GM12878 (cell line): ENCODE data around the gene FPGS. TPM values are rescaled to one million over a fixed set of nuclear protein-coding genes. Genes with fewer than 3 reads are reported as not detected.
A peak's percentile ranks its signal among the peaks of the same experiment; 100 is the strongest.

ENCODE experiments used
- ATAC-seq: fragments of 200-7000 bp; cut with Tn5 transposase; 3 replicates; pipeline ENCODE4 v1.9.1; 2020; ENCODE audit warnings: mild to moderate bottlenecking, moderate library complexity
- BruUV-seq: library from RNA; stranded (reverse); fragments of 400-500 nt; replicated peaks from 2 replicates; lab custom pipeline; 2021; lab: Mats Ljungman, UMichigan
- CTCF ChIA-PET: fragments of 300-600 bp; sonication (Branson Sonifier 250); formaldehyde crosslinking; extraction: SDS; loops from one replicate; lab custom pipeline; 2021; ENCODE audit warnings: inconsistent platforms; lab: Yijun Ruan, JAX
- POLR2A ChIA-PET: fragments of 350-600 bp; formaldehyde crosslinking; extraction: SDS; loops from one replicate; lab custom pipeline; 2021; ENCODE audit warnings: inconsistent platforms; lab: Charles Lee
- RAD21 ChIA-PET: fragments of 300-600 bp; sonication (Branson Sonifier 250); formaldehyde crosslinking; loops from one replicate; lab custom pipeline; 2023; ENCODE audit warnings: antibody characterized with exemption; ENCODE audit not compliant: unreplicated experiment; lab: Charles Lee
- SMC1A ChIA-PET: fragments of 300-600 bp; sonication (Branson Sonifier 250); formaldehyde crosslinking; loops from one replicate; lab custom pipeline; 2023; ENCODE audit not compliant: unreplicated experiment, uncharacterized antibody; lab: Charles Lee
- DNase-seq: peaks from one replicate; pipeline ENCODE4 v3.0.0-alpha.2; 2011; ENCODE audit warnings: low read depth, low spot score
- FAIRE-seq: peaks from 3 replicates; lab custom pipeline; 2011; peaks lifted over from hg19 to GRCh38; lab: Jason Lieb, UNC
- H2AFZ ChIP-seq: 2 replicates; pipeline ENCODE4 v1.6.0; 2011; ENCODE audit warnings: low read depth, low read length, control low read depth; ENCODE audit not compliant: control insufficient read depth
- H3K27ac ChIP-seq: 2 replicates; pipeline ENCODE4 v1.5.1; 2011; ENCODE audit warnings: control low read depth; ENCODE audit not compliant: control insufficient read depth, insufficient read depth
- H3K27me3 ChIP-seq, 2 experiments: replicated peaks in 1 of 2; 2 replicates each; pipeline versions ENCODE4 v1.6.0 to v1.6.1; 2011; ENCODE audit warnings: low read length in 1 of 2; ENCODE audit not compliant: control insufficient read depth in 2 of 2, insufficient read depth in 2 of 2
- H3K36me3 ChIP-seq, 2 experiments: 2 replicates each; pipeline ENCODE4 v1.5.1; 2011; ENCODE audit warnings: low read length in 1 of 2; ENCODE audit not compliant: control insufficient read depth in 2 of 2, insufficient read depth in 2 of 2
- H3K4me1 ChIP-seq: 2 replicates; pipeline ENCODE4 v1.6.1; 2011; ENCODE audit warnings: mild to moderate bottlenecking, low read length, moderate library complexity, mixed read lengths; ENCODE audit not compliant: control insufficient read depth, insufficient read depth
- H3K4me2 ChIP-seq: 2 replicates; pipeline ENCODE4 v1.6.0; 2011; ENCODE audit warnings: control low read depth; ENCODE audit not compliant: control insufficient read depth, insufficient read depth
- H3K4me3 ChIP-seq: fragments of 200-600 bp; sonication (generic); 2 replicates; pipeline ENCODE4 v1.5.1; 2016
- H3K79me2 ChIP-seq: 2 replicates; pipeline ENCODE4 v1.6.0; 2011; ENCODE audit warnings: low read length; ENCODE audit not compliant: control insufficient read depth, insufficient read depth
- H3K9ac ChIP-seq: 2 replicates; pipeline ENCODE4 v1.8.0; 2011; ENCODE audit warnings: low read length, control low read depth, mixed read lengths; ENCODE audit not compliant: control insufficient read depth, insufficient read depth
- H3K9me3 ChIP-seq: replicated peaks from 3 replicates; pipeline ENCODE4 v1.5.1; 2011; ENCODE audit warnings: mild to moderate bottlenecking, low read length; ENCODE audit not compliant: control insufficient read depth, insufficient read depth
- H4K20me1 ChIP-seq: 2 replicates; pipeline ENCODE4 v1.6.0; 2011; ENCODE audit not compliant: control insufficient read depth, insufficient read depth
- EP300 ChIP-seq, 2 experiments: fragments of 150-350 bp in 1 of 2; IDR thresholded peaks; 2 replicates each; pipeline ENCODE4 v1.6.1; 2011 to 2012; ENCODE audit warnings: low read depth in 2 of 2, low read length in 2 of 2, borderline replicate concordance in 1 of 2, improper control_type of control experiment in 1 of 2, inconsistent platforms in 1 of 2; ENCODE audit not compliant: control insufficient read depth in 1 of 2
- FOS ChIP-seq: IDR thresholded peaks from 3 replicates; pipeline ENCODE4 v1.6.1; 2011; ENCODE audit warnings: borderline replicate concordance; ENCODE audit not compliant: insufficient read length; ENCODE audit errors: extremely low read depth
- MEF2B ChIP-seq: fragments of 450-650 bp; IDR thresholded peaks from 2 replicates; pipeline ENCODE4 v1.6.1; 2018; ENCODE audit warnings: mild to moderate bottlenecking, moderate library complexity; ENCODE audit not compliant: partially characterized antibody, poor library complexity, severe bottlenecking
- RAD51 ChIP-seq: fragments of 450-650 bp; IDR thresholded peaks from 2 replicates; pipeline ENCODE4 v1.6.1; 2016; ENCODE audit warnings: moderate library complexity, mild to moderate bottlenecking, inconsistent platforms
- SPI1 ChIP-seq: IDR thresholded peaks from 2 replicates; pipeline ENCODE4 v1.6.1; 2011; ENCODE audit warnings: low read depth, mild to moderate bottlenecking, low read length, moderate library complexity, borderline replicate concordance; ENCODE audit not compliant: insufficient read depth
- WGBS: methylation state at CpG from one replicate; pipeline ENCODE4 v1.1.6; 2016; ENCODE audit warnings: low lambda C conversion rate; ENCODE audit not compliant: insufficient replicate concordance, insufficient coverage; ENCODE audit errors: missing lambda C conversion rate; 5-methylcytosine and 5-hydroxymethylcytosine counted together
- in situ Hi-C: fragments of 300-500 bp; cut with MboI; formaldehyde crosslinking; loops from 9 replicates; pipeline ENCODE4 v1.14.3; 2018; ENCODE audit warnings: mixed read lengths
- intact Hi-C: fragments of 100-400 bp; cut with micrococcal nuclease; formaldehyde crosslinking; loops from one replicate; pipeline ENCODE4 v1.14.2; 2022; ENCODE audit not compliant: unreplicated experiment
- polyA plus RNA-seq, 11 experiments: library from polyadenylated mRNA; depleted of rRNA in 4 of 11; unstranded in 6 of 11; stranded (reverse) in 5 of 11; fragments of >200 nt; fragmentation: Nextera tagmentation in 4 of 11; fragmentation: Illumina TruSeq in 1 of 11; extraction: Ambion mirVana in 4 of 11; extraction: Trizol in 1 of 11; gene quantifications; 1 replicate in 1 of 11; 2 replicates in 10 of 11; pipeline versions ENCODE4 v1.2.1 to v1.2.3, GENCODE V29; 2011 to 2016; ENCODE audit warnings: inconsistent platforms in 2 of 11, missing spikeins in 2 of 11, low read depth in 1 of 11
- total RNA-seq, 4 experiments: library from RNA; depleted of rRNA in 3 of 4; stranded (reverse); fragments of >200 nt in 3 of 4; fragmentation: Illumina TruSeq in 1 of 4; extraction: Trizol in 1 of 4; gene quantifications; 2 replicates each; pipeline versions ENCODE4 v1.2.1 to v1.2.3, GENCODE V29; 2013 to 2021
- TF ChIP-seq, protein P1 (sequence below): IDR thresholded peaks from 2 replicates; pipeline ENCODE4 v1.6.1; 2012; ENCODE audit warnings: low read depth, low read length, improper control_type of control experiment
- TF ChIP-seq, protein P2 (sequence below): IDR thresholded peaks from 2 replicates; pipeline ENCODE4 v1.6.1; 2011; ENCODE audit warnings: mild to moderate bottlenecking, low read depth, low read length, moderate library complexity; ENCODE audit not compliant: insufficient replicate concordance
- TF ChIP-seq, protein P3 (sequence below): fragments of 450-650 bp; IDR thresholded peaks from 2 replicates; pipeline ENCODE4 v1.6.1; 2016; ENCODE audit warnings: mild to moderate bottlenecking, moderate library complexity, borderline replicate concordance
- TF ChIP-seq, protein P4 (sequence below): fragments of 450-650 bp; IDR thresholded peaks from 2 replicates; pipeline ENCODE4 v1.6.1; 2017; ENCODE audit warnings: mild to moderate bottlenecking, moderate library complexity

The FPGS gene
- total and polyA plus RNA-seq, 10 of the 15 experiments (the other 5 are each of a cell fraction or from before 2014, with no cell fraction given), result 1.2 to 127 (median 80.4) TPM

DNA sequence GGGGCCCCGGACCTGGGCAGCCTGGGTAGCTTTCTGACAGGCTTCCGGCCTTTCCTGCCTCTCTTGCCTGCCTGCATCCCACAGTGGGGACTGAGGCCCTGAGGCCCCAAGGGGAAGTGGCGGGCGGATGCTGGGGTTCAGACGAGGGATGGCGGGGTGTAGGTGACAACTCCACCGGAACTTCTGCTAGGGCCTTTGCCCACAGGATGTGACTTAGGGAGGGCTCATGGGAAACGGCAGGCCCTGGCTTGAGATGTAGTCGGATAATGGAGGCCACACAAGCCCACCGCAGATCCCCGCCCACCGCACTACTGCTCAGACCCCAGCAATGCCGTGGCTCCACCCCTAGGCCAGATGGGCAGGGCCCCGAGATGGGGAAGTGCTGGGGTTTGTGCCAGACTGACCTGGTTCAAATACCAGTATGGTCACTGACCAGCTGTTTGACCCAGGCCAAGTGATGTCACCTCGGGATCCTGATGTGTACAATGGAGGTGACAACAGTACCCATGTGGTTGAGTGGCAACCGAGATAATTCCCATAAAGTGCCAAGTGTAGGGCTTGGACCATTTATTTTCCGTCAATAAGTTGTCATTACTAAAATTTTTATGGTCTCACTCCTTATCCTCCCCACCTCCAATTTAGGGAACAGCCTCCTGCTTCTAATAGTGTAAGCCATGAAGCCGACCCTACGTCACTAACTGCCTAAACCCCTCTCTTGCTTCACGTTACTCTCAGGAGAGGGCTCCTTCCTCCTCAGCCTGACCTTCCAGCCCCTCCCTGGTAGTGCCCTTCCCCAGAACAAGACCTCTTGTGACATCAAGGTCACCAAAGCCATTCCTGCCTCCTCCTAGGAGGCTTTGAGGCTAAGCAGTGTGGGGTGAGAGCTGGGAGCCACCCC is 19.3 kb upstream of the FPGS start:
- Histone ChIP-seq H2AFZ (peak overlapping the region; percentile 80), H3K4me2 (peak overlapping the region; percentile 93), H3K36me3 (peaks cover 10% of the 10 kb centered on the region in 2 experiments; a peak in 3 of 4 replicates), H3K27ac (peak overlapping the region; percentile 82), H3K9ac (peak overlapping the region; percentile 65), H3K9me3 (no peaks in the 10 kb centered on the region), H3K27me3 (no peaks in the 10 kb centered on the region), H3K4me1 (peaks cover 58% of the 10 kb centered on the region), H4K20me1 (peaks cover 8% of the 10 kb centered on the region; the same call in 1 of the 2 replicates), H3K4me3 (peak overlapping the region; percentile 13; the same call in 1 of the 2 replicates), H3K79me2 (peaks cover 37% of the 10 kb centered on the region)
- ChIA-PET RAD21 (interaction anchor here (1.0 to 5.1 kb wide), 8 partner anchors 15 to 140 kb away, joined by 3 to 61 read pairs (median 10); partner anchors contain the start of genes ST6GALNAC4 and TOR2A), CTCF (interaction anchor here (0.6 to 6.0 kb wide), 12 partner anchors 7 to 159 kb away, joined by 3 to 75 read pairs (median 7); partner anchors contain the start of gene TOR2A), POLR2A (interaction anchor here (1.0 to 3.1 kb wide), 5 partner anchors 12 to 133 kb away, joined by 4 to 16 read pairs (median 12); partner anchors contain the start of genes FPGS, ST6GALNAC4 and TOR2A), SMC1A (interaction anchor here (0.7 to 4.9 kb wide), 9 partner anchors 12 to 192 kb away, joined by 3 to 26 read pairs (median 5); partner anchors contain the start of gene TOR2A)
- ATAC-seq (peak; percentile 46), FAIRE-seq (peak; percentile 71), DNase-seq (peak; percentile 73)
- intact Hi-C loops, result loop anchor here (1.0 to 10.0 kb wide), 3 partner anchors 19 to 281 kb away; partner anchors contain the start of genes NAIF1 and SLC25A25
- 15% methylated on average over 20 of the region's 20 CpGs for WGBS
- BruUV-seq, result no TSS peak
- in situ Hi-C loops, result no loop called here
- TF ChIP-seq EP300 (IDR thresholded peaks at IDR 0.05; ENCODE audit: borderline replicate concordance in 1 of 2, control insufficient read depth in 1 of 2, low read depth in 2 of 2, low read length in 2 of 2) (no peak), SPI1 (peak; percentile 82), FOS (no peak), RAD51 (no peak), MEF2B (peak; percentile 58)
- TF ChIP-seq, protein P1, sequence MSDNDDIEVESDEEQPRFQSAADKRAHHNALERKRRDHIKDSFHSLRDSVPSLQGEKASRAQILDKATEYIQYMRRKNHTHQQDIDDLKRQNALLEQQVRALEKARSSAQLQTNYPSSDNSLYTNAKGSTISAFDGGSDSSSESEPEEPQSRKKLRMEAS, result 0 out of 2 replicates have a peak, but pooled peaks have one; percentile 44
- TF ChIP-seq, protein P2, sequence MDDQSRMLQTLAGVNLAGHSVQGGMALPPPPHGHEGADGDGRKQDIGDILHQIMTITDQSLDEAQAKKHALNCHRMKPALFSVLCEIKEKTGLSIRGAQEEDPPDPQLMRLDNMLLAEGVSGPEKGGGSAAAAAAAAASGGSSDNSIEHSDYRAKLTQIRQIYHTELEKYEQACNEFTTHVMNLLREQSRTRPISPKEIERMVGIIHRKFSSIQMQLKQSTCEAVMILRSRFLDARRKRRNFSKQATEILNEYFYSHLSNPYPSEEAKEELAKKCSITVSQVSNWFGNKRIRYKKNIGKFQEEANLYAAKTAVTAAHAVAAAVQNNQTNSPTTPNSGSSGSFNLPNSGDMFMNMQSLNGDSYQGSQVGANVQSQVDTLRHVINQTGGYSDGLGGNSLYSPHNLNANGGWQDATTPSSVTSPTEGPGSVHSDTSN, result no peak
- TF ChIP-seq, protein P3, sequence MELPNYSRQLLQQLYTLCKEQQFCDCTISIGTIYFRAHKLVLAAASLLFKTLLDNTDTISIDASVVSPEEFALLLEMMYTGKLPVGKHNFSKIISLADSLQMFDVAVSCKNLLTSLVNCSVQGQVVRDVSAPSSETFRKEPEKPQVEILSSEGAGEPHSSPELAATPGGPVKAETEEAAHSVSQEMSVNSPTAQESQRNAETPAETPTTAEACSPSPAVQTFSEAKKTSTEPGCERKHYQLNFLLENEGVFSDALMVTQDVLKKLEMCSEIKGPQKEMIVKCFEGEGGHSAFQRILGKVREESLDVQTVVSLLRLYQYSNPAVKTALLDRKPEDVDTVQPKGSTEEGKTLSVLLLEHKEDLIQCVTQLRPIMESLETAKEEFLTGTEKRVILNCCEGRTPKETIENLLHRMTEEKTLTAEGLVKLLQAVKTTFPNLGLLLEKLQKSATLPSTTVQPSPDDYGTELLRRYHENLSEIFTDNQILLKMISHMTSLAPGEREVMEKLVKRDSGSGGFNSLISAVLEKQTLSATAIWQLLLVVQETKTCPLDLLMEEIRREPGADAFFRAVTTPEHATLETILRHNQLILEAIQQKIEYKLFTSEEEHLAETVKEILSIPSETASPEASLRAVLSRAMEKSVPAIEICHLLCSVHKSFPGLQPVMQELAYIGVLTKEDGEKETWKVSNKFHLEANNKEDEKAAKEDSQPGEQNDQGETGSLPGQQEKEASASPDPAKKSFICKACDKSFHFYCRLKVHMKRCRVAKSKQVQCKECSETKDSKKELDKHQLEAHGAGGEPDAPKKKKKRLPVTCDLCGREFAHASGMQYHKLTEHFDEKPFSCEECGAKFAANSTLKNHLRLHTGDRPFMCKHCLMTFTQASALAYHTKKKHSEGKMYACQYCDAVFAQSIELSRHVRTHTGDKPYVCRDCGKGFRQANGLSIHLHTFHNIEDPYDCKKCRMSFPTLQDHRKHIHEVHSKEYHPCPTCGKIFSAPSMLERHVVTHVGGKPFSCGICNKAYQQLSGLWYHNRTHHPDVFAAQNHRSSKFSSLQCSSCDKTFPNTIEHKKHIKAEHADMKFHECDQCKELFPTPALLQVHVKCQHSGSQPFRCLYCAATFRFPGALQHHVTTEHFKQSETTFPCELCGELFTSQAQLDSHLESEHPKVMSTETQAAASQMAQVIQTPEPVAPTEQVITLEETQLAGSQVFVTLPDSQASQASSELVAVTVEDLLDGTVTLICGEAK, result peak; percentile 44; the same call in 1 of the 2 replicates
- TF ChIP-seq, protein P4, sequence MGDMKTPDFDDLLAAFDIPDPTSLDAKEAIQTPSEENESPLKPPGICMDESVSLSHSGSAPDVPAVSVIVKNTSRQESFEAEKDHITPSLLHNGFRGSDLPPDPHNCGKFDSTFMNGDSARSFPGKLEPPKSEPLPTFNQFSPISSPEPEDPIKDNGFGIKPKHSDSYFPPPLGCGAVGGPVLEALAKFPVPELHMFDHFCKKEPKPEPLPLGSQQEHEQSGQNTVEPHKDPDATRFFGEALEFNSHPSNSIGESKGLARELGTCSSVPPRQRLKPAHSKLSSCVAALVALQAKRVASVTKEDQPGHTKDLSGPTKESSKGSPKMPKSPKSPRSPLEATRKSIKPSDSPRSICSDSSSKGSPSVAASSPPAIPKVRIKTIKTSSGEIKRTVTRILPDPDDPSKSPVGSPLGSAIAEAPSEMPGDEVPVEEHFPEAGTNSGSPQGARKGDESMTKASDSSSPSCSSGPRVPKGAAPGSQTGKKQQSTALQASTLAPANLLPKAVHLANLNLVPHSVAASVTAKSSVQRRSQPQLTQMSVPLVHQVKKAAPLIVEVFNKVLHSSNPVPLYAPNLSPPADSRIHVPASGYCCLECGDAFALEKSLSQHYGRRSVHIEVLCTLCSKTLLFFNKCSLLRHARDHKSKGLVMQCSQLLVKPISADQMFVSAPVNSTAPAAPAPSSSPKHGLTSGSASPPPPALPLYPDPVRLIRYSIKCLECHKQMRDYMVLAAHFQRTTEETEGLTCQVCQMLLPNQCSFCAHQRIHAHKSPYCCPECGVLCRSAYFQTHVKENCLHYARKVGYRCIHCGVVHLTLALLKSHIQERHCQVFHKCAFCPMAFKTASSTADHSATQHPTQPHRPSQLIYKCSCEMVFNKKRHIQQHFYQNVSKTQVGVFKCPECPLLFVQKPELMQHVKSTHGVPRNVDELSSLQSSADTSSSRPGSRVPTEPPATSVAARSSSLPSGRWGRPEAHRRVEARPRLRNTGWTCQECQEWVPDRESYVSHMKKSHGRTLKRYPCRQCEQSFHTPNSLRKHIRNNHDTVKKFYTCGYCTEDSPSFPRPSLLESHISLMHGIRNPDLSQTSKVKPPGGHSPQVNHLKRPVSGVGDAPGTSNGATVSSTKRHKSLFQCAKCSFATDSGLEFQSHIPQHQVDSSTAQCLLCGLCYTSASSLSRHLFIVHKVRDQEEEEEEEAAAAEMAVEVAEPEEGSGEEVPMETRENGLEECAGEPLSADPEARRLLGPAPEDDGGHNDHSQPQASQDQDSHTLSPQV, result 0 out of 2 replicates have a peak, but pooled peaks have one; percentile 53
